ENCODE results near the gene CNTN4. TPM values are rescaled to one million over a fixed set of nuclear protein-coding genes. Genes with fewer than 3 reads are reported as not detected.

CNTN4 gene
- total and polyA plus RNA-seq, 10 donors: 0.20 to 4.3 (median 1.5) TPM

- intact Hi-C loops (cut with DNase I; ENCODE audit: low total_unique reads): no loop called here
Observed at GRCh38 chr3:2655229-2655701, 556.6 kb downstream of the CNTN4 start.

DNA sequence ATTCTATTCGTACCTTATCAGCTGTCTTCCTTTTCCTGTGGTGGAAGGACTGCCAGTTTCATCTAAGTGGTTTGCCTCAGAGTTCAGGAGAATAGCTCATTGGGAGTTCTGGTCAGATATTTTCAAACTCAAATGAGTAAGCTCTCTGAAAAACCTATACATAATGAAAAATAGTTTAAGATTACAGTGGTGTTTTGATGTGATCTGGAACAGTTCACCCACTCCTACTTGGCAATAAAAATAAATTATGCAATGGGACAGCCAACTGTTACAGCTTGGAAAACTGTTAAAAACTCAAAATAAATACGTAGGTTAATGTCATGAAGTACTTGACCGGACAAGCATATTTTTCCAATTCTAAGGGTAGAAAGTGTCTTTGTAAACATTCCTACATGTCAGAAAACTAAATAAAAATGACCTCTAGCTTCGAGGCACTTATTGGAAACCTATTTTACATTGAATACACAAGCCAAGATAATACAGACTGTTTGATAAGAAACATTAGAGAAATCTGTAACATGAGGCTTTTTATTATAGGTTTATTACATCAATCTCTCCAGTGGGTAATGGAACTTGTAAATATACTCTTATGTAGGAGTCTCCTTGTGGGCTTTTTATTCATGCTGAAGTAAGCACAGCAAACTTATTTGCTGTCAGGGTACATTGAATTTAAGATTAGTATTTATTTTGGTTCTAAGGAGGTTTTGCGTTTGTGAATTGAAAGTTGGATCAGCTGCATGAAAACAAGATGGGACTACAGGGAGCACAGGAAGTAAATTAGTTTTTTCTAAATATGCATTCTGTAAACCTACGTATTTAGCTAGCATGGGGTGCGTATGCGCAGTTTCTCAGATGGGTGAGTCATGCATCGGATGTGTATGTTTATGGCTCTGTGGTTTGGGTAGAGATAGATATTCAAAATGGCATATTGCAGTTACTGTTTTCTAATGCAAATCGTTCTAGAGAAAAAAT is 558.4 kb downstream of the CNTN4 start:
- 64 to 72% (median 71%) methylated on average over 10 of the region's 10 CpGs for whole genome bisulfite sequencing, 5 donors
- no peaks in the 10 kb centered on the region for H3K27me3 ChIP-seq (replicated peaks in 1 of 7)
- DNase-seq: no peak
- H3K36me3 ChIP-seq: no peaks in the 10 kb centered on the region
- H3K27ac ChIP-seq: no peak overlapping the region
- H3K4me1 ChIP-seq: no peaks in the 10 kb centered on the region
- intact Hi-C loops (cut with DNase I; ENCODE audit: low total_unique reads): no loop called here
- no peak overlapping the region for H3K4me3 ChIP-seq
- TF ChIP-seq POLR2A (IDR thresholded peaks at IDR 0.05) (no peak), CTCF (IDR thresholded peaks at IDR 0.05 in 8 of 11, conservative IDR thresholded peaks at IDR 0.05 in 3 of 11) (no peak), POLR2AphosphoS5 (IDR thresholded peaks at IDR 0.05) (no peak)
- H3K9me3 ChIP-seq: no peaks in the 10 kb centered on the region

More at GRCh38 chr3:2655229-2655701, 556.6 kb downstream of the CNTN4 start:
- Histone ChIP-seq H3K36me3 (no peaks in the 10 kb centered on the region), H3K9me3 (peaks cover 0 to 3% (median 0%) of the 10 kb centered on the region in 8 donors), H3K4me1 (no peaks in the 10 kb centered on the region), H3K4me3 (no peak overlapping the region), H3K27me3 (replicated peaks in 1 of 7) (no peaks in the 10 kb centered on the region), H3K27ac (no peak overlapping the region)
- TF ChIP-seq POLR2AphosphoS5 (IDR thresholded peaks at IDR 0.05) (no peak), POLR2A (IDR thresholded peaks at IDR 0.05) (no peak), CTCF (IDR thresholded peaks at IDR 0.05 in 8 of 11, conservative IDR thresholded peaks at IDR 0.05 in 3 of 11) (no peak)
- WGBS, 5 donors: 0 to 13% (median 10%) methylated on average over 1 of the region's 1 CpG
- DNase-seq: no peak

- Histone ChIP-seq H3K27me3 (replicated peaks in 1 of 7) (no peaks in the 10 kb centered on the region), H3K4me3 (no peak overlapping the region), H3K9me3 (no peaks in the 10 kb centered on the region), H3K36me3 (no peaks in the 10 kb centered on the region), H3K4me1 (no peaks in the 10 kb centered on the region), H3K27ac (no peak overlapping the region)
- TF ChIP-seq POLR2A (IDR thresholded peaks at IDR 0.05): no peak
- TF ChIP-seq POLR2AphosphoS5 (IDR thresholded peaks at IDR 0.05): no peak
- no peak for TF ChIP-seq CTCF (IDR thresholded peaks at IDR 0.05 in 8 of 11, conservative IDR thresholded peaks at IDR 0.05 in 3 of 11)
- no peak for DNase-seq
- 70 to 89% (median 76%) methylated on average over 6 of the region's 6 CpGs for WGBS, 5 donors
- intact Hi-C loops (cut with DNase I; ENCODE audit: low total_unique reads): no loop called here
Observed at GRCh38 chr3:2657971-2658370, 559.3 kb downstream of the CNTN4 start.

- Histone ChIP-seq H3K9me3 (no peaks in the 10 kb centered on the region), H3K27me3 (replicated peaks in 1 of 7) (no peaks in the 10 kb centered on the region), H3K36me3 (no peaks in the 10 kb centered on the region), H3K4me3 (no peak overlapping the region), H3K4me1 (no peaks in the 10 kb centered on the region), H3K27ac (no peak overlapping the region)
- TF ChIP-seq POLR2A (IDR thresholded peaks at IDR 0.05) (no peak), CTCF (IDR thresholded peaks at IDR 0.05 in 8 of 11, conservative IDR thresholded peaks at IDR 0.05 in 3 of 11) (no peak), POLR2AphosphoS5 (IDR thresholded peaks at IDR 0.05) (no peak)
- WGBS, 5 donors: 40 to 80% (median 57%) methylated on average over 3 of the region's 3 CpGs
- intact Hi-C loops (cut with DNase I; ENCODE audit: low total_unique reads): no loop called here
- no peak for DNase-seq
Observed at GRCh38 chr3:2659896-2660295, 561.2 kb downstream of the CNTN4 start.

Data from spleen (tissue), 11 donors.